ENCODE measurements around the gene CDC40.
"Not testable (repeated sequence)": the region's sequence is repeated elsewhere in the genome, so short reads cannot be mapped to it uniquely, and the experiment has no call there.

The CDC40 gene

DNA sequence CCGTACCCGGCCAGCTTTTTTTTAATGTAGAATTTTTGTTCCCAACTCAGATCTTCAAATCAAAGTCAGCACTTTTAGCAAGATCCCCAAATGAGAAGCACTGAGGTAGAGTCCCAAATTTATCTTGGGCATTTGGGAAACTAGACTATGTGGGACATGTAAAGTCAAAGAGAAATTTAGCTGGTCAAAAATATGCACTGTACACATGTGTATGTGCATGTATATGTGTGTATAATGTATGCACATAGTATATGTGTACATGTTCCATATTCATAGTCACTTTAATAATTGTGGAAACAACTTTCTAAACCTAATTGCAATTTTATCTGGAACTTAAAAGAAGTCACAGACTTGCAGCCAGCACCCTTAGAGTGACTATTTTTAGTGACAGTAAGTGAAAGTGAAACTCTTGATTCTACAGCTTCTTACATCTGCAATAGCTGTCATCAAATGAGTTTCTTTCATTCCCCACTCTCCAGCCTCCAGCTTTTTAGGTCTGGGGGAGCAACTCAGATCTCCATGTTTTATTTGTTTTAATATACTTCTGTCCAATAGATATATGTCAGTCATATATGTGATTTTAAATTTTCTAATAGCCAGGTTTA lies 53.6 kb downstream of the CDC40 start:
- no peak for TF ChIP-seq ZFX (IDR thresholded peaks at IDR 0.05; ENCODE audit: borderline replicate concordance)
- no peak for TF ChIP-seq CTCF (IDR thresholded peaks at IDR 0.05)
- H3K27ac ChIP-seq = no peak overlapping the region

- not testable (repeated sequence) for H3K27ac ChIP-seq
Measured at GRCh38 chr6:110236007-110236406, 55.8 kb downstream of the CDC40 start.

- H3K27ac ChIP-seq = no peak overlapping the region
- no peak for TF ChIP-seq ZFX (IDR thresholded peaks at IDR 0.05; ENCODE audit: borderline replicate concordance)
- TF ChIP-seq CTCF (IDR thresholded peaks at IDR 0.05) = no peak
Measured at GRCh38 chr6:110239526-110240274, 59.5 kb downstream of the CDC40 start.

DNA sequence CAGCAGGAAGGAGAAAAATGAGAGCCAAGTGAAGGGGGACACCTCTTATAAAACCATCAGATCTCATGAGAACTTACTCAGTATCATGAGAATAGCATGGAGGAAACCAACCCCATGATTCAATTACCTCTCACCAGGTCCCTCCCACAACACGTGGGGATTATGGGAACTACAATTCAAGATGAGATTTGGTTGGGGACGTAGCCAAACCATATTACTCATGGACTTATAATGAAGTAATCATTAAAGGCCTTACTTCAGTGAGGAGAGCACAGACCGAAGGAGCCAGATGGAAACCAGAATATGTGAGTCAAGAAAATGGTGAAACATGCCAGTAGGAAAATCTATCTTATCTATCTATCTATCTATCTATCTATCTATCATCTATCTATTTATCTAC lies 64.4 kb downstream of the CDC40 start:
- H3K27ac ChIP-seq = not testable (repeated sequence)

GRCh38 chr6:110246378-110246777 lies 66.2 kb downstream of the CDC40 start:
- no peak overlapping the region for H3K27ac ChIP-seq
- no peak for TF ChIP-seq CTCF (IDR thresholded peaks at IDR 0.05)
- TF ChIP-seq ZFX (IDR thresholded peaks at IDR 0.05; ENCODE audit: borderline replicate concordance) = no peak

GRCh38 chr6:110246900-110247546 lies 66.8 kb downstream of the CDC40 start:
- TF ChIP-seq CTCF (IDR thresholded peaks at IDR 0.05) (no peak), ZFX (IDR thresholded peaks at IDR 0.05; ENCODE audit: borderline replicate concordance) (no peak)
- H3K27ac ChIP-seq = no peak overlapping the region

DNA sequence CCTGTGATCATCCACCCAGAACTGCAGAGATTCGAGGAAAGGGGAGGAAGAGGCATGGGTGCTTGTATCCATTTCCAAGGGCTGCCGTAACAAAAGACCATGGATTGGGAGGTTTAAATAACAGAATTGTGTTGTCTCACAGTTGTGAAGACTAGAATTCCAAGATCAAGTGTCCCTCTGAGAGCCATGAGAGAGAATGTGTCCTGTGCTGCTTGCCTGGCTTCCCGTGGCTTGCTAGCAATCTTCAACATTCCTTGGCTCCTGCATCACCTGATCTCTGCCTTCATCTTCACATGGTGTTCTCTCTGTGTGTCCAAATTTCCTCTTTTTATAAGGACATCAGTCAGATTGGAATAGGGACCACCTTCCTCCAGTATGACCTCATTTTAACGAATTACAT lies 69.8 kb downstream of the CDC40 start:
- H3K27ac ChIP-seq = no peak overlapping the region
- no peak for TF ChIP-seq CTCF (IDR thresholded peaks at IDR 0.05)
- no peak for TF ChIP-seq ZFX (IDR thresholded peaks at IDR 0.05; ENCODE audit: borderline replicate concordance)

GRCh38 chr6:110250838-110251237 lies 70.6 kb downstream of the CDC40 start:
- TF ChIP-seq CTCF (IDR thresholded peaks at IDR 0.05) (no peak), ZFX (IDR thresholded peaks at IDR 0.05; ENCODE audit: borderline replicate concordance) (no peak)
- H3K27ac ChIP-seq = no peak overlapping the region

All from 22Rv1 (cell line).